Neural cell (in vitro differentiated cells): ENCODE results near the gene ARHGAP6. TPM values are rescaled to one million over a fixed set of nuclear protein-coding genes. Genes with fewer than 3 reads are reported as not detected.

Source experiments
- H2AFZ ChIP-seq: fragments of 200-600, 300-800 bp; sonication (generic), shearing (Covaris generic); 2 replicates; pipeline ENCODE4 v1.6.0; 2014; ENCODE audit warnings: low read depth, mild to moderate bottlenecking, antibody characterized with exemption, low read length, moderate library complexity
- H3F3A ChIP-seq: fragments of 200-600 bp; shearing (Covaris generic); 2 replicates; pipeline ENCODE4 v1.6.1; 2016; ENCODE audit warnings: mild to moderate bottlenecking, moderate library complexity, mixed read lengths, antibody characterized with exemption, low read length; ENCODE audit not compliant: insufficient read depth, poor library complexity, severe bottlenecking
- H3K27ac ChIP-seq: fragments of 200-600, 300-800 bp; sonication (generic), shearing (Covaris generic); 2 replicates; pipeline ENCODE4 v1.5.1; 2014; ENCODE audit warnings: mild to moderate bottlenecking, low read length, moderate library complexity
- H3K27me3 ChIP-seq: fragments of 300-800, 200-600 bp; sonication (generic), shearing (Covaris generic); 2 replicates; pipeline ENCODE4 v1.6.0; 2014; ENCODE audit warnings: mild to moderate bottlenecking, low read depth, low read length, moderate library complexity; ENCODE audit not compliant: insufficient read depth
- H3K36me3 ChIP-seq: fragments of 300-800, 200-600 bp; sonication (generic), shearing (Covaris generic); 2 replicates; pipeline ENCODE4 v1.5.1; 2014; ENCODE audit warnings: mild to moderate bottlenecking, antibody characterized with exemption, low read length, moderate library complexity; ENCODE audit not compliant: insufficient read depth
- H3K4me2 ChIP-seq: fragments of 300-800, 200-600 bp; sonication (generic), shearing (Covaris generic); 2 replicates; pipeline ENCODE4 v1.6.0; 2014; ENCODE audit warnings: mild to moderate bottlenecking, low read length
- H3K4me3 ChIP-seq: fragments of 300-800, 200-600 bp; sonication (generic), shearing (Covaris generic); 2 replicates; pipeline ENCODE4 v1.5.1; 2014; ENCODE audit warnings: mild to moderate bottlenecking, low read length, moderate library complexity
- H3K79me2 ChIP-seq: fragments of 200-600 bp; shearing (Covaris generic); replicated peaks from 2 replicates; pipeline ENCODE4 v1.6.0; 2014; ENCODE audit warnings: mild to moderate bottlenecking, low read length, moderate library complexity; ENCODE audit not compliant: insufficient read depth
- H3K9ac ChIP-seq: fragments of 300-800, 200-600 bp; sonication (generic), shearing (Covaris generic); 2 replicates; pipeline ENCODE4 v1.6.1; 2016; ENCODE audit warnings: mild to moderate bottlenecking, low read length, mixed read lengths
- H3K9me2 ChIP-seq: fragments of 200-600 bp; shearing (Covaris generic); 2 replicates; pipeline ENCODE4 v1.6.1; 2016; ENCODE audit warnings: mild to moderate bottlenecking, low read length, mixed read lengths; ENCODE audit not compliant: insufficient read depth
- H3K9me3 ChIP-seq: fragments of 200-600, 300-800 bp; sonication (generic), shearing (Covaris generic); 2 replicates; pipeline ENCODE4 v1.6.1; 2016; ENCODE audit warnings: mild to moderate bottlenecking, mixed run types, low read length, moderate library complexity, mixed read lengths
- H4K20me1 ChIP-seq: fragments of 200-600 bp; shearing (Covaris generic); 2 replicates; pipeline ENCODE4 v1.6.1; 2016; ENCODE audit warnings: mild to moderate bottlenecking, mixed run types; ENCODE audit not compliant: insufficient read depth
- CTCF ChIP-seq: fragments of 450-650 bp; IDR thresholded peaks from 2 replicates; pipeline ENCODE4 v1.5.1; 2014; ENCODE audit warnings: antibody characterized with exemption, mild to moderate bottlenecking, moderate library complexity; ENCODE audit not compliant: poor library complexity, severe bottlenecking
- EP300 ChIP-seq: fragments of 450-650 bp; conservative IDR thresholded peaks from 2 replicates; pipeline ENCODE4 v1.6.1; 2014; ENCODE audit warnings: antibody characterized with exemption, mild to moderate bottlenecking, moderate library complexity; ENCODE audit not compliant: poor library complexity, severe bottlenecking
- EZH2 ChIP-seq: fragments of 200-600, 300-800 bp; shearing (Covaris generic), sonication (generic); IDR thresholded peaks from 2 replicates; pipeline ENCODE4 v1.6.1; 2014; ENCODE audit warnings: antibody characterized with exemption, low read length, borderline replicate concordance, mild to moderate bottlenecking; ENCODE audit not compliant: insufficient read depth, poor library complexity, severe bottlenecking
- MXI1 ChIP-seq: fragments of 450-650 bp; conservative IDR thresholded peaks from 2 replicates; pipeline ENCODE4 v1.6.1; 2014; ENCODE audit warnings: antibody characterized with exemption, mild to moderate bottlenecking; ENCODE audit not compliant: poor library complexity, severe bottlenecking
- POLR2AphosphoS5 ChIP-seq: IDR thresholded peaks from 2 replicates; pipeline ENCODE4 v1.6.1; 2012
- RAD21 ChIP-seq: fragments of 450-650 bp; conservative IDR thresholded peaks from 2 replicates; pipeline ENCODE4 v1.6.1; 2014; ENCODE audit warnings: antibody characterized with exemption, mild to moderate bottlenecking, moderate library complexity
- REST ChIP-seq: IDR thresholded peaks from 2 replicates; pipeline ENCODE4 v1.6.1; 2012; ENCODE audit warnings: borderline replicate concordance
- SMC3 ChIP-seq: fragments of 450-650 bp; conservative IDR thresholded peaks from 2 replicates; pipeline ENCODE4 v1.6.1; 2014; ENCODE audit warnings: antibody characterized with exemption, mild to moderate bottlenecking, moderate library complexity; ENCODE audit not compliant: poor library complexity
- TAF1 ChIP-seq: IDR thresholded peaks from 2 replicates; pipeline ENCODE4 v1.6.1; 2012; ENCODE audit warnings: low read depth
- polyA plus RNA-seq: library from polyadenylated mRNA; depleted of rRNA; stranded (reverse); fragments of >200 nt; gene quantifications from 2 replicates; pipeline ENCODE4 v1.2.3, GENCODE V29; 2014

Gene ARHGAP6
- polyA plus RNA-seq, 1 donor from 2014 or later, result 0.40 TPM

DNA sequence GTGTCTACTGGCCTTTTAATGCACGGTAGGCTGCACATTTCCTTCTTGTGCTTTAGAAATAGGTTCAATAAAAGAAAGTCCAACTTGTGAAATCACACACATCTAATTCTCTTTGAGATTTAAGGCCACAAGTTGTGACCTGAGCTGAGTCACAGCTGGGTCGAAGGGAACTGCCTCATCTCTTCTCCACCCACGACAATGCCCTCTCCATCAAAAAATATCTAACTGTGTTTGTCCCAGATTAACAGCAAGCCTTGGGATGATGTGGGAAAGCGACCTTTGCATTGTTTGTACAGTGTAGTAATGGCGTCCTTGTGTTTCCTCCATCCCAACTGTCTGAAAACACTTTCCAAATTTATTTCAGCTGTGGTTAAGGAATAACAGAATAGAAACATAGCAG, 203.6 kb downstream of the ARHGAP6 start:
- TF ChIP-seq CTCF, result no peak
- TF ChIP-seq EZH2, result no peak
- no peak for TF ChIP-seq MXI1
- TF ChIP-seq POLR2AphosphoS5, result no peak
- no peak for TF ChIP-seq EP300
- TF ChIP-seq RAD21, result no peak
- Histone ChIP-seq H3K36me3 (no peaks in the 10 kb centered on the region), H3K4me2 (no peak overlapping the region), H2AFZ (no peak overlapping the region), H3K27ac (no peak overlapping the region), H3K4me3 (no peak overlapping the region), H3K9ac (no peak overlapping the region), H3K79me2 (no peaks in the 10 kb centered on the region), H3K9me2 (no peaks in the 10 kb centered on the region), H3K27me3 (no peaks in the 10 kb centered on the region), H3F3A (no peaks in the 10 kb centered on the region), H3K9me3 (no peaks in the 10 kb centered on the region), H4K20me1 (no peaks in the 10 kb centered on the region)

DNA sequence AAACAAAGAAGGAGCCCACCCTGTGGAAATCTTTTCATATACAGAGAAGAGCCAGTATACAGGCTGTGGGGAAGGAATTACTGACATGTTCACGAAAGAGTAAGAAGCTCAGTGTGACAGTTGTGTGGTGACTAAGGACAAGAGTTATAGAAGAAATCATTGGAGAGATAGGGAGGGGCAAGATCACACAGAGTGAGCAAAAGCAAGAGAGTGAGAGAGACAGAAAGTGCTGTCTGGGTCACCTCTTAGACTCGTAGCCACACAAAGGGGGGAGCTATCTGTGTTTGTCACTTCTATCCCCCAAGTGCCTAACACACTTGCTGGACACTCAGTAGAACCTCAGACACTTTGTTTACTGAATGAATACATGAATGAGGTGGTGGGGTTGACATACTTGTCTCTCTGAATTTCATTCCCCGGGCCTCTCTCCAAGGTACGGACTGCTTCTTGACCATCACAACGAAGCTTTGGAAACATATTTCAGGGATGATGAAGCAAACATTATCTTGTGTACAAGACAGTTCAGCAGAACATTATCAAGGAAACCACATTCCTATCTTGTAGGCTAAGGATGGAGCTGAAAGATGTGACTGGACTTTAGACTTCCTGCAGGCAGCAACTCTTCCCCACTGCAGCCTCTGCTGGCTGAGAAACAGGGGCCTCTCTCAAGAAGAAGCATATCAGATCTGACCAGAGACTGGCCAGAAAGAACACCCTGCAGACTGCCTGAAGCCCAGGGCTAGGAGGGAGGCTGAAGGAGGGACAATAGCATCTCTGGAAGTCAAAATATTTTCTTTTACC, 204.3 kb downstream of the ARHGAP6 start:
- Histone ChIP-seq H3K27ac (no peak overlapping the region), H3K9ac (no peak overlapping the region), H4K20me1 (no peaks in the 10 kb centered on the region), H2AFZ (no peak overlapping the region), H3K27me3 (no peaks in the 10 kb centered on the region), H3F3A (no peaks in the 10 kb centered on the region), H3K79me2 (no peaks in the 10 kb centered on the region), H3K4me2 (no peak overlapping the region), H3K9me2 (no peaks in the 10 kb centered on the region), H3K4me3 (no peak overlapping the region), H3K36me3 (no peaks in the 10 kb centered on the region), H3K9me3 (no peaks in the 10 kb centered on the region)
- TF ChIP-seq REST (no peak), RAD21 (no peak), TAF1 (no peak), SMC3 (no peak), CTCF (no peak), POLR2AphosphoS5 (no peak), EZH2 (no peak), MXI1 (no peak), EP300 (no peak)
